ENCODE data around the gene RINL. TPM values are rescaled to one million over a fixed set of nuclear protein-coding genes. Genes with fewer than 3 reads are reported as not detected.

Gene RINL
- total RNA-seq, 1 donor from 2014 or later, result 2.6 TPM

- H3K36me3 Mint-ChIP-seq (ENCODE audit: insufficient read depth), result peaks cover 35% of the 10 kb centered on the region
- H3K4me3 Mint-ChIP-seq (ENCODE audit: low read depth), result peak overlapping the region; percentile 11
- peaks cover 20% of the 10 kb centered on the region for H3K4me1 Mint-ChIP-seq (ENCODE audit: low read depth)
- TF ChIP-seq CTCF (IDR thresholded peaks at IDR 0.05; ENCODE audit: unreplicated experiment), result no peak
- H3K27ac Mint-ChIP-seq, result peak overlapping the region; percentile 78
- H3K27me3 Mint-ChIP-seq, result no peaks in the 10 kb centered on the region
- H3K9me3 Mint-ChIP-seq (ENCODE audit: low read depth), result no peaks in the 10 kb centered on the region
- no peak for DNase-seq (ENCODE audit: low spot score, unreplicated experiment)
Observed at GRCh38 chr19:38819231-38819920, 58.7 kb downstream of the RINL start.

Other genes with a start within 250 kb of the RINL start
- 639 and 657 TPM in 2 replicates for gene ACTN4, start 230.6 kb downstream of the RINL start, total RNA-seq
- gene CAPN12, start 133.8 kb downstream of the RINL start, total RNA-seq, result 4.1 and 5.0 TPM in 2 replicates
- gene LGALS7, start 104.8 kb downstream of the RINL start, total RNA-seq, result 0.91 TPM in 1 of 2 replicates, not detected in the other
- not detected in 2 replicates for gene LGALS7B, start 89.1 kb downstream of the RINL start, total RNA-seq
- gene LGALS4, start 65.3 kb downstream of the RINL start, total RNA-seq, result 2.7 and 3.7 TPM in 2 replicates
- gene ECH1, start 46.5 kb downstream of the RINL start, total RNA-seq, result 86.9 and 93.5 TPM in 2 replicates
- 444 and 461 TPM in 2 replicates for gene HNRNPL, start 28.3 kb downstream of the RINL start, total RNA-seq
- gene SIRT2, start 21.3 kb upstream of the RINL start, total RNA-seq, result 33.4 and 38.0 TPM in 2 replicates
- 18.0 and 18.8 TPM in 2 replicates for gene NFKBIB, start 21.7 kb upstream of the RINL start, total RNA-seq
- gene CCER2, start 33.9 kb upstream of the RINL start, total RNA-seq, result 0.81 and 1.4 TPM in 2 replicates
- 68.2 and 74.7 TPM in 2 replicates for gene SARS2, start 52.5 kb upstream of the RINL start, total RNA-seq
- gene MRPS12, start 52.7 kb upstream of the RINL start, total RNA-seq, result 26.7 and 26.8 TPM in 2 replicates
- 24.1 and 27.1 TPM in 2 replicates for gene FBXO17, start 97.5 kb upstream of the RINL start, total RNA-seq
- 10.3 and 14.6 TPM in 2 replicates for gene FBXO27, start 154.3 kb upstream of the RINL start, total RNA-seq
- not detected in 2 replicates for gene ACP7, start 206.1 kb upstream of the RINL start, total RNA-seq
- 73.9 and 75.8 TPM in 2 replicates for gene PAK4, start 247.5 kb upstream of the RINL start, total RNA-seq